GM12878 (cell line): ENCODE measurements around the gene SLCO4C1.

ENCODE experiments used
- CREB1 ChIP-seq: IDR thresholded peaks from 2 replicates; pipeline ENCODE4 v1.6.1; 2012; ENCODE audit warnings: low read depth, mild to moderate bottlenecking, inconsistent platforms
- FOXM1 ChIP-seq: IDR thresholded peaks from 2 replicates; pipeline ENCODE4 v1.6.1; 2012; ENCODE audit warnings: low read depth, mild to moderate bottlenecking, inconsistent platforms, low read length, moderate library complexity
- POLR2AphosphoS5 ChIP-seq: IDR thresholded peaks from 2 replicates; pipeline ENCODE4 v1.6.1; 2011; ENCODE audit warnings: mild to moderate bottlenecking, low read length, inconsistent platforms

DNA sequence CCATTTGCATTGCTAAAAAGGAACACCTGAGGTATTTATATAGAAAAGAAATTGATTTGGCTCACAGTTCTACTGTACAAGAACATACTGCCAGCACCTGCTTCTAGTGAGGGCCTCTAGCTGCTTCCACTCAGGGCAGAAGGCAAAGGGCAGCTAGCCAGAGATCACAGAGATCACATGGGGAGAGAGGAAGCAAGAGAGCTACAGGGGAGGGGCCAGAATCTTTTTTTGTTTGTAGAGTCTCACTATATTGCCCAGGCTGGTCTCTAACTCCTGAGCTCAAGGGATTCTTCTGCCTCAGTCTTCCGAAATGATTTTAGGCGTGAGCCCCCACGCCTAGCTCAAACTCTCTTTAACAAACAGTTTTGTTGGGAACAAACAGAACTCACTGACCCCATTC, 6.1 kb downstream of the SLCO4C1 start:
- no peak for TF ChIP-seq CREB1
- TF ChIP-seq POLR2AphosphoS5: no peak
- TF ChIP-seq FOXM1: no peak
